Stimulated activated CD4-positive, alpha-beta T cell treated with anti-CD3 and anti-CD28 coated beads, Interleukin-15, amount 100 ng/mL, for 24 hours (primary cell): ENCODE results near the gene SP4.

Experiments
- DNase-seq: peaks from one replicate; pipeline ENCODE4 v3.0.0-alpha.2; 2020

SP4 gene

DNA sequence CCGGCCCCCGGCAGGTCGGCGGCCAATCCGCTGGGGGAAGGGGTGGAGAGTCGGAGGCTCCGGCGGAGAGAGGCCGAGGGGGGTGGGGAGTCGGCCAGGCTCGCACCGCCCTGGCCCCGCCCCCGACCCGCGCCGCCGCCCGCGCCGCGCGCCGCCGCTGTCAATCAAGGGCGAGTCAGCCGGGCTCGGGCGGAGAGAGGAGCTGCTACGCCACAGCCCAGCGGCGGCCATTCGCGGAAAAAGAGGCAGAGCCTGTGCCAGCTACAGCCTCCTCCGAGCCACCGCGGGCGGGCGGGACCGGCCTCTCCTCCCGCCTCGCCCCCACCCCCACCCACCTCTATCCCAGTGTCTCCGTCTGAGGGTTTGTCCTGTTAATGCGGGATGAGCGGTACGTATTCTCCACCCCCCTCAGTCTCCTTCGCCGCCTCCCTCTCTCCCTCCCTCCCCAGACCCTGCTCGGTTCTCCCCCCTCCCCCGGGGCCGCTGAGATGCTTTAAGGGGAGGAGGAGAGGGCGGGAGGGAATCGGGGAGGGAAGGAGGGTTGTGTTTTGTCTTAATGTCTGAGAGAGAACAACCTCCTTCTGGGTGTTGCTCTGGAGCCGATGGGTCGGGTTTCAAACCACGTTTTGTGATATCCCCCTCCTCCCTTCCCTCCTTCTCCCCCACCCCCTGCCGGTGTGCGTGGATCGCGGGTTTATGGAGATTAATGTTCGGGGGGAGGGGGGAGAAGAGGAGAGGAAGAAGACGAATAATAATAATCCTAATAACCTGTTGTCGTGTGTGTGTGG lies at the start of gene SP4:
Gene SP4 (plus strand): TSS at position 213 of the 788 bp plus-strand sequence. CDS start 169 bp downstream, at position 382.
- DNase-seq: peak; percentile 96

DNA sequence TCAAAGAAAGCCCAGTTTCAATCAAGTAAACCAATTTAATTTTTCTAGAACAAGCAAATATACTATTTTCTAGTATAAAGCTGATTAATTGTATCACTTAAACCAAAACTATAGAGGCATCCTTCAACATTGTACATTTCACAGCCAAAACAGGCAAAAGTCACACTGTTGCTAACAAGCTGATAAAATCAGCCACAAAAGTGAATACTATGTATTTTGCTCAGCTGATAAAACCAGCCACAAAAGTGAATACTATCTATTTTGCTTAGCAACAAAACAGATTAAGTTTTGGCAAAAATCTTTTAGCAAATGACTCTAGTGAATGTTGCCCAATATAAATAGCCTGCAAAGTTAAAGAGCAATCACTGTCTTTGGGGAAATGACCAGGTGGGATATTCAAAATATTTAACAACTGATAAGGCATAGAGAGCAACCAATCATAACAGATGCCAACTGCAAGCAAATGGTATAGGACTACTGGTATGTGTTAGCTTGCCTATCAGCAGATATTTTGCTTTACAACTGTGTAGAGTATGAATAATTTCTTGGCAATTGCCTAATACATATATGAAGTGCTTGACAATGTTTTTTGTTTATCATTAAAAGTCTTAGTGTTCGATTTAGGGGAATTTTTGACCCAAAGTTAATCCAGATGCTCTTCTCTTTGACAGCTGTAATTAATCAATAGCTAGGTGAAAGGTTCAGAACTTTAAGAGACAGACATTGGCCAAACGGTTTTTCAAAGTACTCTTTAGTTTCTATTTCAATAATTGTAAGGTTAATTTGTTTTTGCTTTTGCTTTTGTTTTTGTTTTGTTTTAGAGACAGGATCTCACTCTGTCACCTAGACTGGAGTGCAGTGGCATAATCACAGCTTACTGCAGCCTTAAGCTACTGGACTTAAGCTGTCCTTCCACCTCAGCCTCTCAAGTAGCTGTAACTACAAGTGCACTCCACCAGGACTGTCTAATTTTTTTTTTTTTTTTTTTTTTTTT lies 44.4 kb upstream of the SP4 start:
- DNase-seq: no peak

DNA sequence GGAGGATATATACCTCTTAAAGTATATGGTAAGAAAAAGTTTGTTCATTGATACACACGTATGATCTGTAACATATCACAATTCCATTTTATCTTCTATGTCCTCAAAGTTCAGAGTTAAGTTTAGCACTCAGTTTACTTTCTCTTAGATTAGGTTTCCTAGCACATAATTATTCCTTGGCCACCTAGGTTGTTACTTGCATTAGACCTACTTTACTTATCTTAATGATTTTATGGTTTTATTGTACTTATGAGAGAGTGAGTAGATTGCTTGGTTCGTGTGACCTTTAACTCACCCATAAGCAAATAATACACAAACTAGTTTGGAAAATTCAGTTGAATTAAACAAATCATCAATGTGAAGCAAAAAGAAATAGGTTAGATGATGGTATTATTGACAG lies 33.9 kb upstream of the SP4 start:
- DNase-seq: no peak

DNA sequence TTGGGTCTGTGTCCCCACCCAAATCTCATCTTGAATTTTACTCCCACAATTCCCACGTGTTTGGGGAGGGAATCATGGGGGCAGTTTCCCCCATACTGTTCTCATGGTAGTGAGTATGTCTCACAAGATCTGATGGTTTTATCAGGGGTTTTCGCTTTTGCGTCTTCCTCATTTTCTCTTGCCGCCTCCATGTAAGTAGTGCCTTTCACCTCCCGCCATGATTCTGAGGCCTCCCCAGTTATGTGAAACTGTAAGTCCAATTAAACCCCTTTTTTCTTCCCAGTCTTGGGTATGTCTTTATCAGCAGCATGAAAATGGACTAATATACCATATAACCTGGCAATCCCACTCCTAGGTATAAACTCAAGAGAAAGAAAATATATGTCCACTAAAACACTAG lies 25.9 kb upstream of the SP4 start:
- DNase-seq: no peak

DNA sequence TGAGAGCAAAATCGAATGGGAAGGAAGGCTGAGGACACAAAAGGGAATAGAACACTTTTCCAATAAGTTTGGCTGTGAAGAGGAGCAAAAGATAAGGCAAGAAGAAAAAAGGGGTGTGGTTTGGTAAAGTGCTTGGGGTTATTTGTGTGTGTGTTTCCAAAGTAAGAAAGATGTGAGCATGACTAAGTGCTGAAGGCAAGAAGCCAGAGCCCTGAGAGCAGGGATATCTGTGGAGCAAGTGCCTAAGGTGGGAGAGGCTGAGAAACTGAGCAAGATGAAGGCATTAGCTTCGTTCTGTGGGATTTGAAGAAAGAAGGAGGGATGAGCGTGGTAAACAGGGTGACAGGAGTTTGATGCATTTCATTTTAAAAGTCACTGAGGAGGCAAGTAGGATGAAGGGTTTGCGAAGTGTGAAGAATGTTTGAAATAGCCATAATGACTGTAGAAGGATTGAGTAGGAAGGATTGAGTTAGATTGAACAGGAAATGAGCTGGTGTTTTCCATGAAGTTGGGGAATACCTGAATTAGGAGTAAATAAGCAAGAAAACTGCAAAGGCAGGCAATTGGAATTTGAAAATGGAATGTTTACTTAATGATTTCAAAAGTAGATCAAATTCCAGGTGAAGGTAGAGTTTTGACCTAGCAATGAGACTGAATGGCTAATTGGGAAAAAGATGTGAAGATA lies 19.9 kb upstream of the SP4 start:
- no peak for DNase-seq

DNA sequence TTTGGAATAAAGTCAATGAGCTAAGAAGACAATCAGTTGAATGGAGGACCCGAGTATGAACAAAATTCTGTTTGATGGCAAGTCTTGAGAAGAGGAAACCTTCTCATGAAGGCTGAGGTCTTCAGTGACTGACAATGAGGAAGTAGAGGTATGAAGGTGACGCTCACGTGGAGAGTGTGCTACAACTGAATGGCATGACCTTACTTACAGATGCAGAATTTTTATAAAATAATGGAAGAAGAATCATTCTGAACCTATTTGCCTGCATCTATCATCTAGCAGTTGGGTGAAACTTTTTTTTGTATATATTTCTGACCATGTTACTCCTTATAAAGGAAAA lies 19.4 kb upstream of the SP4 start:
- no peak for DNase-seq

DNA sequence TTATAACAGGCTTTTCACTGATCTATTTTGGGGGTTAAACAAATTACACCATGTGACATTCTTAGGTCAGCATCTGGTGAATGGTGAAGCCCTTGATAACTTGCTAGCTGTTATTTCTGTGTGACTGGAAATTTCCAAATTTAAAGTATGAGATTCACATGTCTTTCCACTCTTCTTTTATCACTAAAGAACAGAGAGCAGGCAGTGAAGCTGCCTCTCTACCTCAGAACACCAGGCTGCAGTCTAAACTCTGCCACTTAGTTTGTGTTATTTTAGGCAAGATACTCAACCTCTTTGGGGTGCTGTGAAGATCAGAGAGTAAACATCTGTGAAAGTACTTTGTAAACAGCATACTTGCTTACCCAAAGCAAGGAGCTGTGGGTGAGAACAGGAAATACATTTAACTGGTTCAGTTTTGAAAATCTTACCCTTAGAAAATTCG lies 15.5 kb upstream of the SP4 start:
- DNase-seq: no peak

DNA sequence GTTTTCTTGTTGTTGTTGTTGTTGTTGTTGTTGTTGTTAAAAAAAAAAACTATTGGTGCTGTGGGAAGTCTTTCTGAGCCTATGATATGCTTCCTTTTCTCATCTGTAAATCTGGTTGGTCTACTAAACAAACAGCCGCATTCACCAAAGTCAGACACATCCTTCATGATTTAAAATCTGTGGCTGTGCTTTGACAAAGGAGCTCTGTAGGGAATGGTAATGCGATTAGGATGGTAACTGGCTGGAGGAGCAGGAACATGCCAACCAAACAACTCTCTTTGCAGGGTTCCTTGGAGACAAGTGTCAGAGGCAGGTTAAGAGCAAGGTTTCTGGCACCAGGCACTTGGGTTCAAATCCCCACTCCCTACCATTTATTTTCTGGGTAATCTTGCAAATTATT lies 14.9 kb upstream of the SP4 start:
- no peak for DNase-seq

DNA sequence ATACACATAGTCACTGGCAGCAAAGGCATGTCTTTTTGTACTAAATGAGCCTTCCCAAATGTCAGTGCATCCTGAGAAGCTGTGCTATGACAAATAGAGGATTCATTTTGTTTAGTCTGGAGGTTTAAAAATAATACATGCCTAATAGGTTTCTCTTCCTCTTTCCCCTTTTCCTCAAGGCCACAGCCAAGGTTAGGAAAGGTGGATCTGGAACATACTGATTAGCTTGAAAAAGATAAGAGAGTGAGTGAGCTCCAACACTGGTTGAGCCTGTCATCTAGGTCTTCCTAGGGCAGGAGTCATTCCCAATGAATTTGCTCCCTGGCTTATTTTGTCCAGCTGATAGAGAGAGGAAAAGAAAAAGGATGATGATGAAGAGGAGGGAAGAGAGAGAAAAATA lies 14.4 kb upstream of the SP4 start:
- no peak for DNase-seq

DNA sequence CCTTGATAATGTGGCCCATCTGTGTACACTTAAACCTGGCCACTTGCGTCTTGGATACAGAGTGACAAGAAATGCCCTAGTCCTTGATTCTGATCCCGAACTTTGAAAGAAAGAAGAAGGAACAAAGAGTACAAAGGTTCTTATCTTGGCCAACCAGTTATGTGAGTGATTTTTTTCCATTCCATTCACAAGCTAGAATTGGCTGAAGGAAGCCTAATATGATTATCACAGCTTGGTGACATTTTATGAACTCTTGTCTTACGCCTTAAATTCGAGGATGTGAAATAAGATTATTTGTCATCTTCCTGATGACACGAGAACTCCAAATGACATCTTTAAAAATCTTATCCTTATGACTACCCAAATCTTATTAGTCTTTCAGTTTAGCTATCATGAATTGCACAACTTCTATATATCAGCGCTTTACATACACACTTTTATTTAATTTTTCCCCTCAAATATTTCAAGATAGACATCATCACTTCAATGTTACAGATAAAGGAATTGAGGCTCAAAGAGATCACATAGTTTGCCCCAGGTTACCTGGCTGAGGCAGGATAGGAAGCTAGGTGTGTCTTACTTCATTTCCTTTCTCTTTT lies 13.0 kb upstream of the SP4 start:
- no peak for DNase-seq

DNA sequence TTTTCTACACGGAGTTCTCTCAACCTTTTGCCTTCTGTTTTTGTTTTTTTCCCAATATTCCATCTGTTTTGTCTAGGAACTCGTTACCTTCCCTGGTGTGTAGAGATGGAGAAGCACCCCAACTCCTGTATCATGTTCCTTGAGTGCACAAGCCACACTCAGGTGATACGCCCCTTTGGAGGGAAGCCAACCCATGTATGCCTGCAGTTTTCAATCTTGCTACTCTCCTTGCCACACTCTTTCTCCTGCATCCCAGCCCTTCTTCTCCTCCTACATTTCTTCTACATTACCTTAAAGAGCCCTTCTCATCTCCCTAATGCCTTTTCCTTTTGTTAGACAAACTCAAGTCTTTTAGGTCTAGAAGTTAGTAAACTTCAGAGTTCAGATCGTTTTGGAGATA lies 10.2 kb upstream of the SP4 start:
- DNase-seq: no peak

DNA sequence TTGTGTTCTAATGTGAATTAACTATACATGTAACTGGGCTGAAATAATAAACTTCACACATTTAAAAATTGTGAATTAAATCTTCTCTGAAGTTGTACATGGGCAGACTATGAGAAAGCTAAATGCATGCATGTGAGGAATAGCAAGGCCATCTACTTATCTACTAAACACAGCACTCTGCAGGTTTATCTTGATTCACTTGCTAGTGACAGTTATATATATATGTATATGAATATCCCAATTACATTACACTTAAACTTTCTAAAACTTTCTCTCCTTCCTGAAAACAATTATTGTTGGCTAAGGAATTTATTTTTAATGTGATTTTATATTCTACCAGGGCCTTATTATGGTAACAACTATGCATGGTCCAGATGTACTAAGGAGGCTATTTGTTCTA lies 5.1 kb upstream of the SP4 start:
- DNase-seq: no peak

DNA sequence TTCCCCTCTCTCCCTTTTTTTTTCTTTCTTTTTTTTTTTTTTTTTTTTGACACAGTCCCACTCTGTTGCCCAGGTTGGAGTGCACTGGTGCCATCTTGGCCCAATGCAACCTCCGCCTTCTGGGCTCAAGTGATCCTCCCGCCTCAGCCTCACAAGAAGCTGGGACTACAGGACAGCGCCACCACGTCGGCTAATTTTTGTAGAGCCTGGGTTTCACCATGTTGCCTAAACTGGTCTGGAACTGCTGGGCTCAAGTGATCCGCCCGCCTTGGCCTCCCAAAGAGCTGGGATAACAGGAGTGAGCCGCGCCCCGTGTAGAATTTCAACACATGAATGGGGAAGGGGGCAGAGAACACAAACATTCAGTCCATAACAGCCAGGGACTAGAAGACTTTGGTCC lies 2.6 kb upstream of the SP4 start:
- no peak for DNase-seq

DNA sequence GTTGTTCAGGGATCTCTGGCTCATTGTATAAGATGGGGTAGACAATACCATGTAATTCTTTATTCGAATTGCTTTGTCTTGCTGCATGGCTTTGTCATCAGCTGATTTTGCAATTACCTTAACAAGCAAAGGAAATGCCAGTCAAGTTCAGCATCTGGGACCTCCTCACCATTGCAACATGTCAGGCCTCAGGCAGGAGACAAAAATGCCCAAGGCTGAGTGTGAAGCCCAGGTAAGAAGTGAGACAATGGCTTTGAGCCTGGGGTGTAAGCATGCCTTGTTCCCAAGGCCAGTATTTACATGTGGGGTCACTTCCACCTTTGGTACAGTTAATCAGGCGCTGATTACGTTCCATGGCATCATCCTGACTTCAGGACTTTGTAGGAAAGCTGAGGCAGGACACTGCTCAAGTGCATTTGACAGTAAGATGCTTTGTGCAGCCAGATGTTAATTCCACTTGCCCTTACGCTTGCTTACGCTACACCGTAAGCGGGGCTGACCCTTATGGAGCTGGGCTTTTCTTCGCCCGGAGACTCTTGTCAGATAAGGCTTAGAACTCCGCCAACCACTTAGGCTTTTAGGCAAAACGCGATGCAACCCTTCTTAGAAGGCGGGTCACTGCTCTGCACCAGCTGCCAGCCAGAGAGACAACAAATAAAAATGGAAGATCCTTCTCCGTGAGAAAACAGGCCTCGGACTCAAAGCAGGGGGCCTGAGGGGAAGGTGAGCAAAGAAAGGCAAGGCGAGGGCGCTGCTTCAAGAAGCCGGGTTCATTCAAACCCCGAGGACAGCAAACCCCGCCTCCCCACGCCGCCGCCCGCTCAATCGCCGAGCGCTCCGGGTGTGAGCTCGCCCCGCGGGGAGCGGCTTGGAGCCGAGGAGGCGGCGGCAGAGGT lies 1.3 kb upstream of the SP4 start:
- no peak for DNase-seq

DNA sequence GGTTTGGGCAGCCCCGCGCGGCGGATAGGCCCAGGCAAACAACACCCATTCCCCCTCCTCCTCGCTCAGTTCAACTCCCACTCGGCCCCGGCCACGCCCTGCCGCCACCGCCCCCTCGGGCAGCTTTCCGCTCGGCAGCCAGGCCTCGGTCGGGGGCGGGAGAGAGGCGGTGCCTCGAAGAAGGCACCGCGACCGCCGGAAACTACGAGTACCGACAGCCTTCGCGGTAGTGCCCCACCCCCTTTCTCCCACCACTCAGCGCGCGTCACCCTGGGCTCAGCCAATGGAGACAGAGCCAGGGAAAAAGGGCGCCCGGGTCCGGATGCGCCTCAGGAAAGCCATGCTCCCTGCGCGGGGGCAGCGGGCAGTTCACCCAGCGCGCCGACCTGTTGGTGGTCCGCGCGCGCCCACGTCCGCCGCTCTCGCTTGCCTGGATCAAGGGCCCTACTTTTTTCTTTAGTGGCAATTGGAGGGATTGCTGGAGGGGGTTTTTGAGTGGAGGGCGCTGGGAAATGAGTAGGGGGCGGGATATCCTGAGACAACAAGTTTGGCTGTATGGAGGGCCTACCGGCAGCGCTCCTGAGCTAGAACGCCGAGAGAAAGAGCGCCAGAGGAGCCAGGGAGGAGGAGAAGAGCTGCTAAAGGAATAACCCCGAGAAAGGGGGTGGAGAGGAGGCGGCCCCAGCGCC lies 557 bp upstream of the SP4 start:
- DNase-seq: peak; percentile 99

DNA sequence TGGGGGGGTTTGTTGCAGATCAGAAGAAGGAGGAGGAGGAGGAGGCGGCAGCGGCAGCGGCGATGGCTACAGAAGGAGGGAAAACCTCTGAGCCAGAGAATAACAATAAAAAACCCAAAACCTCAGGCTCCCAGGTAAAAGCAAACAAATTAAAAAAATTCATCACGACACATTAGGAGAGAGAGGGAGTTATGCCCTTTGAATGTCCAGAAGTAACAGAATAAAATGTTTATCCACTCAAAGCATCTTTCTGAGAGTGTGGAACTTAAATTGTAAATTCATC lies 717 bp downstream of the SP4 start:
- no peak for DNase-seq

DNA sequence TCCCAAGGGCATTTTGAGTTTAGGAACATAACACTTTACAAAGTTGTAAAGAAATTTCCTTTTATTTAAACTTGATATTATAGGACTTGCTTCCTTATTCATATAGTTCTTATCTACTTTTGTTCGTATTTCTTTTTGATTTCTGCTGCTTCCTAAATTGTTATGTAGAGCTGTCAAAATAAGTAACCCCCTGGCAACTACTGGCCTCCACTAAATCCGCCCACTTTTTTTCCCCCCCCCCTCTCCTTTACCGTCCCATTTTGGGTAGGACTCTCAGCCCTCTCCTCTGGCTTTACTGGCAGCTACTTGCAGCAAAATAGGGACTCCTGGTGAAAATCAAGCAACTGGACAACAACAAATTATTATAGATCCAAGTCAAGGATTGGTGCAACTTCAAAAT lies 1.1 kb downstream of the SP4 start:
- no peak for DNase-seq

DNA sequence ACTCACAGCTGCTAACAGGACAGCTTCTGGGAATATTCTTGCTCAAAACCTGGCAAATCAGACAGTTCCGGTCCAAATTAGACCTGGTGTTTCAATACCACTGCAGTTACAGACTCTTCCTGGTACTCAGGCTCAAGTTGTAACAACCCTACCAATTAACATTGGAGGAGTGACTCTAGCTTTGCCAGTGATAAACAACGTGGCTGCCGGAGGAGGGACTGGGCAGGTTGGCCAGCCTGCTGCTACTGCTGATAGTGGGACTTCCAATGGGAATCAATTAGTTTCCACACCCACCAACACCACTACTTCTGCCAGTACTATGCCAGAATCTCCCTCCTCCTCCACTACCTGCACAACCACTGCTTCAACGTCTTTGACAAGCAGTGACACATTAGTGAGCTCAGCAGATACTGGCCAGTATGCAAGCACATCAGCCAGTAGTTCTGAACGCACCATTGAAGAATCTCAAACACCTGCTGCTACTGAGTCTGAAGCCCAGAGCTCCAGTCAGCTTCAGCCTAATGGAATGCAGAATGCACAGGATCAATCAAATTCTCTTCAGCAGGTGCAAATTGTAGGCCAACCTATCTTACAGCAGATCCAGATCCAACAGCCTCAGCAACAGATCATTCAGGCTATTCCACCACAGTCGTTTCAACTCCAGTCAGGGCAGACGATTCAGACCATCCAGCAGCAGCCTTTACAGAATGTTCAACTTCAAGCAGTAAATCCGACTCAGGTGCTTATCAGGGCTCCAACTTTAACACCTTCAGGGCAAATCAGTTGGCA lies 2.1 kb downstream of the SP4 start:
- DNase-seq: no peak

DNA sequence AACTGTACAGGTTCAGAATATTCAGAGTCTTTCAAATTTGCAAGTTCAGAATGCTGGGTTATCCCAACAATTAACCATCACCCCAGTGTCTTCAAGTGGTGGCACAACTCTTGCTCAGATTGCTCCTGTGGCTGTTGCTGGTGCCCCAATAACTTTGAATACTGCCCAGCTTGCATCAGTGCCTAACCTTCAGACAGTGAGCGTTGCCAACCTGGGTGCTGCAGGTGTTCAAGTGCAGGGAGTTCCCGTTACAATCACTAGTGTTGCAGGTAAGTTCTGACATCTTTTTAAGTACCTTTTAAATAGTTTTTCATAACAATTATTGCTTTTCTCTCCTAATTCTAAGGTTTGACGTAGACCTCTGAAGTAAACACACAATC lies 2.7 kb downstream of the SP4 start:
- DNase-seq: no peak

DNA sequence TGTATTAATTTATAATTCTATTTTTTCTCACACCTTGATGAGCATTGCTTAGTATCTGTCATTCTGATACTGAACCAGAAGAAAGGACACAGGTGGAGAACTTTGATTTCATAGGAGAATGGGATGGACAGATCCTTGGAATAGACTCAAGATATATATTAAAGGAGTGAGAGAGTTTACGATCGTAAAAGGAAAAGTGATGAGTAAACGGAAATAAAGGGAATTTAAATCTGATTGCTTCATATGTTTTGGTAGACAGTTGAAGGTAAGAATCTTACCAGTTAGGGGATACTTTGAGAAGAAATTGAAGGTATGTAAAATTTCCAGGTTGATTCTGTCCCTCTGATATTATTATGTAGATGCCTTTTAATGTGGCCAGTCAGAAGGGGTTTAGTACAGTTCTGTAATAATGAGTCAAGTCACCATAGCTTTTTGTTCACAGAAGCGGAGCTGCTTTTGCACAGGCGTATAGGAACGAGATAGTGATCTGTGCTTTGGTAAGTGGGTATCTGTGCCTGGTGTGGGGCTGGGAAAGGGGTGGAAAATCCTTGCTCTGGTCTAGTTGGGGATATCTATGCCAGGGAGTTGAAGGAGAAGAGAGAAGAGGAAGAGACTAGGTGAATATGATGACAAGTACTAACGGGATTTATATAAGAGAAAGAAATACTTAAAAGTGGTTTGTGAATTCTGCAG lies 15.4 kb downstream of the SP4 start:
- DNase-seq: no peak
